ENCODE measurements around the gene RREB1.

The RREB1 gene

GRCh38 chr6:7219310-7219709 lies 111.5 kb downstream of the RREB1 start:
- DNase-seq (ENCODE audit: low read depth, low spot score): no peak

- no peak for DNase-seq (ENCODE audit: low read depth, low spot score)
Measured at GRCh38 chr6:7222197-7222596, 114.4 kb downstream of the RREB1 start.

- no peak for DNase-seq (ENCODE audit: low read depth, low spot score)
Measured at GRCh38 chr6:7224731-7225130, 117.0 kb downstream of the RREB1 start.

GRCh38 chr6:7228662-7229375 lies 121.1 kb downstream of the RREB1 start:
- no peak for DNase-seq (ENCODE audit: low read depth, low spot score)

GRCh38 chr6:7229376-7230326 lies 121.9 kb downstream of the RREB1 start:
- no peak for DNase-seq (ENCODE audit: low read depth, low spot score)

GRCh38 chr6:7230327-7230691 lies 122.5 kb downstream of the RREB1 start:
- DNase-seq (ENCODE audit: low read depth, low spot score): no peak

- DNase-seq (ENCODE audit: low read depth, low spot score): no peak
Measured at GRCh38 chr6:7230956-7231713, 123.4 kb downstream of the RREB1 start.

- no peak for DNase-seq (ENCODE audit: low read depth, low spot score)
Measured at GRCh38 chr6:7232351-7232750, 124.6 kb downstream of the RREB1 start.

- no peak for DNase-seq (ENCODE audit: low read depth, low spot score)
Measured at GRCh38 chr6:7234547-7234946, 126.8 kb downstream of the RREB1 start.

- no peak for DNase-seq (ENCODE audit: low read depth, low spot score)
Measured at GRCh38 chr6:7235712-7236305, 128.0 kb downstream of the RREB1 start.

- DNase-seq (ENCODE audit: low read depth, low spot score): no peak
Measured at GRCh38 chr6:7236306-7237209, 128.8 kb downstream of the RREB1 start.

- no peak for DNase-seq (ENCODE audit: low read depth, low spot score)
Measured at GRCh38 chr6:7237653-7238188, 130.0 kb downstream of the RREB1 start.

GRCh38 chr6:7238526-7238899 lies 130.8 kb downstream of the RREB1 start:
- DNase-seq (ENCODE audit: low read depth, low spot score): no peak

- DNase-seq (ENCODE audit: low read depth, low spot score): no peak
Measured at GRCh38 chr6:7238900-7239589, 131.3 kb downstream of the RREB1 start.

GRCh38 chr6:7239590-7239948 lies 131.8 kb downstream of the RREB1 start:
- DNase-seq (ENCODE audit: low read depth, low spot score): no peak

- no peak for DNase-seq (ENCODE audit: low read depth, low spot score)
Measured at GRCh38 chr6:7240351-7240750, 132.6 kb downstream of the RREB1 start.

- no peak for DNase-seq (ENCODE audit: low read depth, low spot score)
Measured at GRCh38 chr6:7241160-7241559, 133.4 kb downstream of the RREB1 start.

GRCh38 chr6:7241709-7242645 lies 134.2 kb downstream of the RREB1 start:
- no peak for DNase-seq (ENCODE audit: low read depth, low spot score)

GRCh38 chr6:7242835-7243178 lies 135.0 kb downstream of the RREB1 start:
- no peak for DNase-seq (ENCODE audit: low read depth, low spot score)
